H1 (cell line): ENCODE data around the gene NAA11. TPM values are rescaled to one million over a fixed set of nuclear protein-coding genes. Genes with fewer than 3 reads are reported as not detected.

Experiments
- CTCF ChIA-PET: fragments of 300-600 bp; sonication (Branson Sonifier 250); formaldehyde crosslinking; loops from one replicate; lab custom pipeline; 2021; ENCODE audit not compliant: partially characterized antibody; lab: Charles Lee
- POLR2A ChIA-PET: fragments of 300-600 bp; sonication (Branson Sonifier 250); formaldehyde crosslinking; loops from one replicate; lab custom pipeline; 2021; ENCODE audit warnings: inconsistent platforms; ENCODE audit not compliant: partially characterized antibody; lab: Charles Lee
- DNase-seq, 2 experiments: peaks; one replicate each; pipeline versions ENCODE4 v3.0.0 to v3.0.0-alpha.2; 2010 to 2022; ENCODE audit warnings: low spot score in 2 of 2, low read depth in 1 of 2, mixed read lengths in 1 of 2
- FAIRE-seq: peaks from 2 replicates; lab custom pipeline; 2011; peaks lifted over from hg19 to GRCh38; lab: Jason Lieb, UNC
- H2AFZ ChIP-seq: 2 replicates; pipeline ENCODE4 v1.8.1; 2012; ENCODE audit warnings: low read length, inconsistent platforms
- H2AK5ac ChIP-seq: 2 replicates; pipeline ENCODE4 v1.6.1; 2013; ENCODE audit warnings: low read depth, low read length
- H2BK120ac ChIP-seq: replicated peaks from 2 replicates; pipeline ENCODE3; 2013; ENCODE audit warnings: low read depth, low read length, inconsistent platforms
- H2BK12ac ChIP-seq: 2 replicates; pipeline ENCODE4 v1.6.1; 2013; ENCODE audit warnings: low read depth, low read length
- H2BK15ac ChIP-seq: 2 replicates; pipeline ENCODE4 v1.6.1; 2013; ENCODE audit warnings: low read length
- H2BK20ac ChIP-seq: 2 replicates; pipeline ENCODE4 v1.6.1; 2013; ENCODE audit warnings: low read length
- H2BK5ac ChIP-seq: 2 replicates; pipeline ENCODE4 v1.6.1; 2013; ENCODE audit warnings: low read depth, low read length
- H3K14ac ChIP-seq: 2 replicates; pipeline ENCODE4 v1.6.1; 2013; ENCODE audit warnings: inconsistent platforms; ENCODE audit not compliant: insufficient read length
- H3K18ac ChIP-seq: 2 replicates; pipeline ENCODE4 v1.6.1; 2013; ENCODE audit warnings: low read length; ENCODE audit errors: extremely low read depth
- H3K23ac ChIP-seq: 2 replicates; pipeline ENCODE4 v1.6.1; 2013; ENCODE audit warnings: inconsistent platforms; ENCODE audit not compliant: insufficient read length
- H3K23me2 ChIP-seq: 2 replicates; pipeline ENCODE4 v1.6.1; 2013; ENCODE audit warnings: low read depth, low read length
- H3K27ac ChIP-seq: 2 replicates; pipeline ENCODE4 v1.6.1; 2011; ENCODE audit warnings: low read depth, low read length, inconsistent platforms
- H3K27me3 ChIP-seq, 4 experiments: replicated peaks in 1 of 4; 1 replicate in 1 of 4; 2 replicates in 3 of 4; pipeline versions ENCODE4 v1.6.1 to v1.8.1; 2011 to 2013; ENCODE audit warnings: low read length in 3 of 4, mild to moderate bottlenecking in 3 of 4, inconsistent platforms in 2 of 4, mixed read lengths in 2 of 4, moderate library complexity in 1 of 4; ENCODE audit not compliant: control insufficient read depth in 3 of 4, insufficient read depth in 3 of 4; ENCODE audit errors: extremely low read depth in 1 of 4
- H3K36me3 ChIP-seq, 4 experiments: 2 replicates each; pipeline versions ENCODE4 v1.6.1 to v1.8.1; 2011 to 2013; ENCODE audit warnings: mild to moderate bottlenecking in 4 of 4, low read length in 3 of 4, moderate library complexity in 2 of 4, control low read depth in 1 of 4, inconsistent platforms in 1 of 4; ENCODE audit not compliant: insufficient read depth in 4 of 4, control insufficient read depth in 2 of 4
- H3K4ac ChIP-seq: replicated peaks from 2 replicates; pipeline ENCODE3; 2013; ENCODE audit warnings: low read length, low read depth, mixed read lengths, inconsistent platforms; ENCODE audit not compliant: insufficient read length
- H3K4me1 ChIP-seq, 4 experiments: replicated peaks in 1 of 4; 1 replicate in 1 of 4; 2 replicates in 3 of 4; pipeline versions ENCODE4 v1.6.1 to v1.8.1; 2011 to 2013; ENCODE audit warnings: low read length in 3 of 4, inconsistent platforms in 2 of 4, mixed read lengths in 1 of 4; ENCODE audit not compliant: insufficient read depth in 4 of 4, control insufficient read depth in 3 of 4
- H3K4me2 ChIP-seq, 2 experiments: 2 replicates each; pipeline versions ENCODE4 v1.6.1 to v1.8.1; 2011 to 2013; ENCODE audit warnings: low read depth in 2 of 2, low read length in 2 of 2, control low read depth in 1 of 2, inconsistent platforms in 1 of 2, mild to moderate bottlenecking in 1 of 2; ENCODE audit not compliant: insufficient read depth in 1 of 2
- H3K4me3 ChIP-seq, 4 experiments: fragments of 200-600, 300-600 bp in 1 of 4; sonication (generic), shearing (Covaris generic), sonication (Bioruptor Twin) in 1 of 4; 2 replicates each; pipeline versions ENCODE4 v1.5.1 to v1.8.1; 2011 to 2016; ENCODE audit warnings: low read length in 4 of 4, low read depth in 3 of 4, control low read depth in 2 of 4, inconsistent platforms in 2 of 4, mild to moderate bottlenecking in 2 of 4, mixed read lengths in 1 of 4, moderate library complexity in 1 of 4; ENCODE audit not compliant: insufficient read depth in 2 of 4; ENCODE audit errors: extremely low read depth in 1 of 4
- H3K56ac ChIP-seq: replicated peaks from 2 replicates; pipeline ENCODE3; 2013; ENCODE audit warnings: low read depth, mild to moderate bottlenecking, mixed read lengths, low read length, inconsistent platforms; ENCODE audit not compliant: insufficient read length
- H3K79me1 ChIP-seq: 2 replicates; pipeline ENCODE4 v1.6.1; 2013; ENCODE audit warnings: low read depth, low read length, control low read depth
- H3K79me2 ChIP-seq, 2 experiments: 2 replicates each; pipeline versions ENCODE4 v1.6.1 to v1.8.1; 2012 to 2013; ENCODE audit warnings: low read length in 2 of 2, mild to moderate bottlenecking in 2 of 2, inconsistent platforms in 1 of 2; ENCODE audit not compliant: insufficient read depth in 2 of 2, control insufficient read depth in 1 of 2
- H3K9ac ChIP-seq, 4 experiments: replicated peaks in 1 of 4; 1 replicate in 1 of 4; 2 replicates in 3 of 4; pipeline versions ENCODE4 v1.6.1 to v1.8.1; 2011 to 2013; ENCODE audit warnings: low read depth in 3 of 4, low read length in 3 of 4, control low read depth in 2 of 4, mild to moderate bottlenecking in 2 of 4, moderate library complexity in 2 of 4, inconsistent platforms in 1 of 4; ENCODE audit errors: extremely low read depth in 1 of 4
- H3K9me3 ChIP-seq, 2 experiments: 2 replicates each; pipeline versions ENCODE4 v1.6.1 to v1.8.1; 2012 to 2013; ENCODE audit warnings: mild to moderate bottlenecking in 2 of 2, moderate library complexity in 2 of 2, control low read depth in 1 of 2, inconsistent platforms in 1 of 2, low read depth in 1 of 2, low read length in 1 of 2, mixed read lengths in 1 of 2; ENCODE audit not compliant: insufficient read depth in 2 of 2
- H4K20me1 ChIP-seq, 2 experiments: replicated peaks in 1 of 2; 2 replicates each; pipeline versions ENCODE3 to v1.8.1; 2011 to 2013; ENCODE audit warnings: inconsistent platforms in 2 of 2, low read length in 2 of 2, mild to moderate bottlenecking in 1 of 2; ENCODE audit not compliant: insufficient read depth in 2 of 2, control insufficient read depth in 1 of 2
- H4K5ac ChIP-seq: 2 replicates; pipeline ENCODE4 v1.6.1; 2013; ENCODE audit warnings: low read length, low read depth, mixed read lengths, inconsistent platforms; ENCODE audit not compliant: insufficient read length
- H4K8ac ChIP-seq: 2 replicates; pipeline ENCODE4 v1.8.0; 2013; ENCODE audit warnings: mild to moderate bottlenecking, moderate library complexity, low read length, inconsistent platforms; ENCODE audit not compliant: insufficient read depth; ENCODE audit errors: extremely low read depth
- H4K91ac ChIP-seq: replicated peaks from 2 replicates; pipeline ENCODE3; 2013; ENCODE audit warnings: low read length, mixed read lengths, inconsistent platforms; ENCODE audit not compliant: insufficient read length
- CHD1 ChIP-seq: IDR thresholded peaks from 2 replicates; pipeline ENCODE4 v1.6.1; 2012; ENCODE audit warnings: low read depth, low read length, improper control_type of control experiment
- EP300 ChIP-seq, 2 experiments: IDR thresholded peaks; 1 replicate in 1 of 2; 2 replicates in 1 of 2; pipeline ENCODE4 v1.6.1; 2011 to 2012; ENCODE audit warnings: low read depth in 2 of 2, low read length in 2 of 2, mild to moderate bottlenecking in 2 of 2, borderline replicate concordance in 1 of 2, inconsistent platforms in 1 of 2, moderate library complexity in 1 of 2
- JUN ChIP-seq: IDR thresholded peaks from 2 replicates; pipeline ENCODE4 v1.6.1; 2011; ENCODE audit warnings: low read depth, mild to moderate bottlenecking, improper control_type of control experiment, low read length
- JUND ChIP-seq: IDR thresholded peaks from 2 replicates; pipeline ENCODE4 v1.6.1; 2011; ENCODE audit warnings: mild to moderate bottlenecking, improper control_type of control experiment, low read length
- KDM1A ChIP-seq: fragments of 200-600, 300-600 bp; sonication (generic); IDR thresholded peaks from 2 replicates; pipeline ENCODE4 v1.7.1; 2016; ENCODE audit warnings: mild to moderate bottlenecking, low read length, borderline replicate concordance
- KDM4A ChIP-seq: IDR thresholded peaks from one replicate; pipeline ENCODE4 v1.7.1; 2012; ENCODE audit warnings: low read depth, mild to moderate bottlenecking, moderate library complexity, low read length, inconsistent platforms; ENCODE audit not compliant: severe bottlenecking
- NANOG ChIP-seq: IDR thresholded peaks from 2 replicates; pipeline ENCODE4 v1.6.1; 2011; ENCODE audit warnings: low read length, low read depth, mild to moderate bottlenecking, inconsistent platforms; ENCODE audit not compliant: insufficient read depth, poor library complexity, severe bottlenecking
- PHF8 ChIP-seq: fragments of 200-600 bp; sonication (generic); conservative IDR thresholded peaks from 2 replicates; pipeline ENCODE4 v1.7.1; 2012; ENCODE audit warnings: low read depth, mild to moderate bottlenecking, inconsistent platforms, low read length, moderate library complexity
- SIX5 ChIP-seq: IDR thresholded peaks from 2 replicates; pipeline ENCODE4 v1.6.1; 2011; ENCODE audit warnings: mild to moderate bottlenecking, low read depth, low read length
- SP2 ChIP-seq: IDR thresholded peaks from 2 replicates; pipeline ENCODE4 v1.6.1; 2012; ENCODE audit warnings: mild to moderate bottlenecking, low read length, inconsistent platforms
- SP4 ChIP-seq: IDR thresholded peaks from 2 replicates; pipeline ENCODE4 v1.6.1; 2012; ENCODE audit warnings: low read length, inconsistent platforms
- TAF7 ChIP-seq: optimal IDR thresholded peaks from 2 replicates; pipeline ENCODE3; 2011; ENCODE audit warnings: low read depth, mild to moderate bottlenecking, inconsistent platforms, low read length, moderate library complexity, borderline replicate concordance
- USF2 ChIP-seq: IDR thresholded peaks from 2 replicates; pipeline ENCODE4 v1.6.1; 2011; ENCODE audit warnings: low read length, improper control_type of control experiment
- WGBS, 2 experiments: shearing (Covaris generic) in 1 of 2; methylation state at CpG; one replicate each; pipeline versions ENCODE4 v1.1.6 to v1.1.7; 2013 to 2015; ENCODE audit warnings: low lambda C conversion rate in 2 of 2, mixed read lengths in 2 of 2, inconsistent platforms in 1 of 2, low coverage in 1 of 2, missing lambda C conversion rate in 1 of 2; ENCODE audit not compliant: insufficient replicate concordance in 2 of 2, insufficient coverage in 1 of 2, insufficient read length in 1 of 2; ENCODE audit errors: extremely low coverage in 1 of 2, missing lambda C conversion rate in 1 of 2; 5-methylcytosine and 5-hydroxymethylcytosine counted together
- polyA plus RNA-seq, 7 experiments: library from polyadenylated mRNA; depleted of rRNA in 3 of 7; stranded (reverse) in 5 of 7; unstranded in 2 of 7; fragments of >200 nt in 5 of 7; fragments of 200-250 nt in 2 of 7; gene quantifications; 1 replicate in 5 of 7; 2 replicates in 1 of 7; 4 replicates in 1 of 7; pipeline versions ENCODE4 v1.2.1 to v1.2.3, GENCODE V29; 2011 to 2013; ENCODE audit warnings: missing spikeins in 2 of 7, mixed read lengths in 2 of 7
- total RNA-seq: library from RNA; stranded (reverse); fragmentation: NEBNext Ultra II Directional; extraction: Animal tissue kit (Norgen Biotek cat#: 25700); gene quantifications from 2 replicates; pipeline ENCODE4 v1.2.1, GENCODE V29; 2021

The NAA11 gene
- total and polyA plus RNA-seq, 2 of the 8 experiments (the other 6 are each of a cell fraction or from before 2014, with no cell fraction given) = not detected

GRCh38 chr4:79319975-79320374 is 5.9 kb downstream of the NAA11 start:
- Histone ChIP-seq H4K5ac (no peak overlapping the region), H4K20me1 (no peaks in the 10 kb centered on the region), H2BK120ac (no peak overlapping the region), H3K4me1 (no peaks in the 10 kb centered on the region), H3K14ac (no peak overlapping the region), H3K23ac (no peak overlapping the region), H2BK15ac (no peak overlapping the region), H4K8ac (no peak overlapping the region), H2BK12ac (no peak overlapping the region), H3K4me3 (no peak overlapping the region), H3K9ac (no peak overlapping the region), H3K18ac (no peak overlapping the region), H3K9me3 (no peaks in the 10 kb centered on the region), H2AK5ac (no peak overlapping the region), H3K4me2 (no peak overlapping the region), H4K91ac (no peak overlapping the region), H2AFZ (no peak overlapping the region), H3K79me2 (no peaks in the 10 kb centered on the region), H2BK5ac (no peak overlapping the region), H3K36me3 (no peaks in the 10 kb centered on the region), H3K56ac (no peak overlapping the region), H2BK20ac (no peak overlapping the region), H3K27me3 (no peaks in the 10 kb centered on the region), H3K79me1 (no peaks in the 10 kb centered on the region), H3K23me2 (no peaks in the 10 kb centered on the region), H3K27ac (no peak overlapping the region), H3K4ac (no peak overlapping the region)
- WGBS, 2 experiments = 90% methylated on average over 4 of the region's 4 CpGs; no CpG with 5 or more reads in 1 of the 2 experiments
- TF ChIP-seq NANOG (no peak), EP300 (IDR thresholded peaks at IDR 0.05; ENCODE audit: borderline replicate concordance in 1 of 2, low read depth in 2 of 2, low read length in 2 of 2) (no peak), TAF7 (no peak), KDM4A (no peak), SP2 (no peak), JUND (no peak), KDM1A (no peak), CHD1 (no peak), USF2 (no peak), JUN (no peak), SP4 (no peak), SIX5 (no peak), PHF8 (no peak)
- ChIA-PET POLR2A (no interaction called here), CTCF (interaction anchor here (1.0 kb wide), 2 partner anchors 71 to 367 kb away, joined by 3 read pairs; no protein-coding TSS in a partner anchor)
- no peak for DNase-seq
- no peak for FAIRE-seq
